ENCODE data around the gene GYG1.

DNA sequence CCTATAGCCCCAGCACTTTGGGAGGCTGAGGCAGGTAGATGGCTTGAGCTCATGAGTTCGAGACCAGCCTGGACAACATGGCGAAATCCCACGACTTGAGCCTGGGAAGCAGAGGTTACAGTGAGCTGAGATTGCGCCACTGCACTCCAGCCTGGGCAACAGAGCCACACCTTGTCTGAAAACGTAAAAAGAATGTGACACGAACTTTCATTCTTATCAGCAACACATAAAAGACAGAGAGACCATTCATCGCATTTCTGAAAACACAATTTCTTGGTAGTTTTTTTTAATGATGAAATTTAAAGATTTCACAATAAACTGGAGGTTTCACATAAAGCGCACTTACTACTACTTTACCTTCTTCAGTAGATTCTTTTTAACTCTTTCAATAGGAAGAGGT lies 76.5 kb downstream of the GYG1 start:
- TF ChIP-seq HDGF (IDR thresholded peaks at IDR 0.05; ENCODE audit: borderline replicate concordance) (no peak), PKNOX1 (IDR thresholded peaks at IDR 0.05) (no peak), BHLHE40 (IDR thresholded peaks at IDR 0.05; ENCODE audit: borderline replicate concordance) (no peak), TARDBP (IDR thresholded peaks at IDR 0.05) (no peak), CTBP1 (IDR thresholded peaks at IDR 0.05; ENCODE audit: borderline replicate concordance) (no peak), FOXM1 (IDR thresholded peaks at IDR 0.05; ENCODE audit: borderline replicate concordance) (no peak)
